ENCODE results near the gene PCDHGA9.

DNA sequence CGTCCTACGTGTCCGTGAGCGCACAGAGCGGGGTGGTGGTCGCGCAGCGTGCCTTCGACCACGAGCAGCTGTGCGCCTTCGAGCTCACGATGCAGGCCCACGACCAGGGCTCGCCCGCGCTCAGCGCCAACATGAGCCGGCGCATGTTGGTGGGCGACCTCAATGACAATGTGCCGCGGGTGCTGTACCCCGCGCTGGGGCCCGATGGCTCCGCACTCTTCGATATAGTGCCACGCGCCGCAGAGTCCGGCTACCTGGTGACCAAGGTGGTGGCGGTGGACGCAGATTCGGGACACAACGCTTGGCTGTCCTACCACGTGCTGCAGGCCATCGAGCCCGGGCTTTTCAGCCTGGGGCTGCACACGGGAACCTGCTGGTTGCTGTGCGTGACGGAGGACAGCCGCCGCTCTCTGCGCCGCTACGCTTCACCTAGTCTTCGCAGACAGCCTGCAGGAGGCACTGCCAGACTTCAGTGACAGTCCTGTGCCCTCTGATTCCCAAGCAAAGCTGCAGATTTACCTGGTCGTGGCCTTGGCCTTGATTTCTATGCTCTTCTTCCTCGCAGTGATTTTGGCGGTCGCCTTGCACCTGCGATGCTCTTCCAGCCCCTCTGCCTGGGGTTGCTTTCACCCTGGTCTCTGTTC is 25.3 kb downstream of the PCDHGA9 start:
- TF ChIP-seq POLR2A (IDR thresholded peaks at IDR 0.05; ENCODE audit: low read depth, low read length) (no peak), TAF1 (IDR thresholded peaks at IDR 0.05; ENCODE audit: borderline replicate concordance, low read depth, low read length) (no peak)

All from GM12892 (cell line).